Keratinocyte (primary cell): ENCODE measurements around the gene NEAT1. TPM values are rescaled to one million over a fixed set of nuclear protein-coding genes. Genes with fewer than 3 reads are reported as not detected.

Source experiments
- DNase-seq: peaks from one replicate; pipeline ENCODE4 v3.0.0-alpha.2; 2011; ENCODE audit warnings: low read depth, missing footprints, low spot score
- FAIRE-seq: peaks from 2 replicates; lab custom pipeline; 2011; peaks lifted over from hg19 to GRCh38; lab: Jason Lieb, UNC
- H2AFZ ChIP-seq: 2 replicates; pipeline ENCODE4 v1.6.0; 2012; ENCODE audit warnings: low read length, control low read depth, inconsistent platforms; ENCODE audit not compliant: control insufficient read depth
- H3K27ac ChIP-seq: 2 replicates; pipeline ENCODE4 v1.5.1; 2011; ENCODE audit warnings: low read length; ENCODE audit not compliant: control insufficient read depth, insufficient read depth
- H3K27me3 ChIP-seq: 3 replicates; pipeline ENCODE4 v1.6.0; 2011; ENCODE audit warnings: low read length; ENCODE audit not compliant: control insufficient read depth, insufficient read depth; ENCODE audit errors: extremely low read depth
- H3K36me3 ChIP-seq, 2 experiments: 2 replicates in 1 of 2; 3 replicates in 1 of 2; pipeline ENCODE4 v1.5.1; 2011; ENCODE audit warnings: low read length in 2 of 2, mild to moderate bottlenecking in 1 of 2; ENCODE audit not compliant: control insufficient read depth in 2 of 2, insufficient read depth in 2 of 2; ENCODE audit errors: extremely low read depth in 1 of 2
- H3K4me1 ChIP-seq: 3 replicates; pipeline ENCODE4 v1.5.1; 2011; ENCODE audit warnings: low read length; ENCODE audit not compliant: control insufficient read depth, insufficient read depth; ENCODE audit errors: extremely low read depth
- H3K4me2 ChIP-seq: 3 replicates; pipeline ENCODE4 v1.6.0; 2011; ENCODE audit warnings: low read depth, low read length; ENCODE audit not compliant: control insufficient read depth, insufficient read depth; ENCODE audit errors: extremely low read depth
- H3K4me3 ChIP-seq, 3 experiments: fragments of 200-600 bp in 1 of 3; sonication (generic) in 1 of 3; 2 replicates in 2 of 3; 3 replicates in 1 of 3; pipeline ENCODE4 v1.5.1; 2011 to 2016; ENCODE audit warnings: low read length in 3 of 3, mild to moderate bottlenecking in 3 of 3, control low read depth in 2 of 3, inconsistent platforms in 1 of 3, low read depth in 1 of 3, mixed read lengths in 1 of 3, mixed run types in 1 of 3, moderate library complexity in 1 of 3; ENCODE audit not compliant: control insufficient read depth in 2 of 3, insufficient read depth in 2 of 3; ENCODE audit errors: extremely low read depth in 1 of 3
- H3K79me2 ChIP-seq: 2 replicates; pipeline ENCODE4 v1.6.0; 2012; ENCODE audit warnings: low read length; ENCODE audit not compliant: control insufficient read depth, insufficient read depth
- H3K9ac ChIP-seq: 3 replicates; pipeline ENCODE4 v1.6.0; 2011; ENCODE audit warnings: low read length; ENCODE audit not compliant: control insufficient read depth, insufficient read depth; ENCODE audit errors: extremely low read depth
- H3K9me1 ChIP-seq: 3 replicates; pipeline ENCODE4 v1.6.0; 2011; ENCODE audit warnings: low read length; ENCODE audit not compliant: control insufficient read depth, insufficient read depth; ENCODE audit errors: extremely low read depth
- H3K9me3 ChIP-seq: 2 replicates; pipeline ENCODE4 v1.5.1; 2012; ENCODE audit warnings: low read depth, low read length; ENCODE audit not compliant: control insufficient read depth
- H4K20me1 ChIP-seq: 3 replicates; pipeline ENCODE4 v1.6.0; 2011; ENCODE audit warnings: low read length; ENCODE audit not compliant: control insufficient read depth, insufficient read depth; ENCODE audit errors: extremely low read depth
- CTCF ChIP-seq, 3 experiments: IDR thresholded peaks in 1 of 3; conservative IDR thresholded peaks in 1 of 3; optimal IDR thresholded peaks in 1 of 3; 2 replicates in 2 of 3; 3 replicates in 1 of 3; pipeline versions ENCODE3 to v1.5.1; 2011; ENCODE audit warnings: low read length in 3 of 3, mild to moderate bottlenecking in 3 of 3, moderate library complexity in 2 of 3, control low read depth in 1 of 3, inconsistent platforms in 1 of 3; ENCODE audit not compliant: insufficient read depth in 2 of 3; ENCODE audit errors: extremely low read depth in 1 of 3
- EZH2 ChIP-seq: IDR thresholded peaks from one replicate; pipeline ENCODE4 v1.6.1; 2012; ENCODE audit warnings: inconsistent platforms, mild to moderate bottlenecking, low read length, moderate library complexity
- dilution Hi-C: fragments of 300-500 bp; cut with MboI; formaldehyde crosslinking; loops from one replicate; pipeline ENCODE4 v1.7.0; 2020; ENCODE audit warnings: low sequenced_read_pairs; ENCODE audit not compliant: extremely low pct_ligation_motif_present
- polyA plus RNA-seq, 5 experiments: library from polyadenylated mRNA; depleted of rRNA in 3 of 5; stranded (reverse) in 3 of 5; stranded (forward) in 1 of 5; unstranded in 1 of 5; fragments of >200 nt; gene quantifications; 1 replicate in 1 of 5; 2 replicates in 3 of 5; 3 replicates in 1 of 5; pipeline versions ENCODE4 v1.2.1 to v1.2.3, GENCODE V29; 2011 to 2012; ENCODE audit warnings: missing spikeins in 2 of 5, low read depth in 1 of 5, low replicate concordance in 1 of 5

Gene NEAT1
- polyA plus RNA-seq, 1 donor (not counting 4 experiments of a cell fraction or from before 2014, with no cell fraction given): 270 TPM

- no peak for DNase-seq
- dilution Hi-C loops: no loop called here
- no peaks in the 10 kb centered on the region for H3K27me3 ChIP-seq
- peaks cover 29% of the 10 kb centered on the region for H3K4me1 ChIP-seq
- no peaks in the 10 kb centered on the region for H3K9me3 ChIP-seq
- no peak overlapping the region for H3K9ac ChIP-seq
- H3K4me3 ChIP-seq: no peak overlapping the region
- no peak for FAIRE-seq
- TF ChIP-seq EZH2: no peak
- TF ChIP-seq CTCF (optimal IDR thresholded peaks at IDR 0.05 in 1 of 3, IDR thresholded peaks at IDR 0.05 in 1 of 3, conservative IDR thresholded peaks at IDR 0.05 in 1 of 3; ENCODE audit: extremely low read depth in 1 of 3, insufficient read depth in 2 of 3, low read length in 3 of 3): no peak
- H4K20me1 ChIP-seq: peaks cover 47% of the 10 kb centered on the region
- H2AFZ ChIP-seq: no peak overlapping the region
- H3K9me1 ChIP-seq: no peaks in the 10 kb centered on the region
- H3K36me3 ChIP-seq: peaks cover 16 to 46% of the 10 kb centered on the region in 2 experiments
- H3K27ac ChIP-seq: no peak overlapping the region
- no peak overlapping the region for H3K4me2 ChIP-seq
- H3K79me2 ChIP-seq: peaks cover 44% of the 10 kb centered on the region
Observed at GRCh38 chr11:65432686-65433582, 10.3 kb downstream of the NEAT1 start.

GRCh38 chr11:65433657-65434056 is 11.1 kb downstream of the NEAT1 start:
- Histone ChIP-seq H3K36me3 (peaks cover 16 to 47% of the 10 kb centered on the region in 2 experiments), H2AFZ (no peak overlapping the region), H3K9me3 (no peaks in the 10 kb centered on the region), H3K27me3 (no peaks in the 10 kb centered on the region), H3K4me3 (no peak overlapping the region), H3K27ac (no peak overlapping the region), H3K4me1 (peaks cover 25% of the 10 kb centered on the region), H3K9ac (no peak overlapping the region), H3K9me1 (no peaks in the 10 kb centered on the region), H3K79me2 (peaks cover 41% of the 10 kb centered on the region), H3K4me2 (no peak overlapping the region), H4K20me1 (peaks cover 44% of the 10 kb centered on the region)
- FAIRE-seq (no peak), DNase-seq (no peak)
- TF ChIP-seq EZH2: no peak
- TF ChIP-seq CTCF (optimal IDR thresholded peaks at IDR 0.05 in 1 of 3, IDR thresholded peaks at IDR 0.05 in 1 of 3, conservative IDR thresholded peaks at IDR 0.05 in 1 of 3; ENCODE audit: extremely low read depth in 1 of 3, insufficient read depth in 2 of 3, low read length in 3 of 3): no peak
- dilution Hi-C loops: no loop called here
